Ovary (tissue), 9 donors: Measurements from ENCODE around the gene PDYN. TPM values are rescaled to one million over a fixed set of nuclear protein-coding genes. Genes with fewer than 3 reads are reported as not detected.

ENCODE experiments used
- DNase-seq, 5 donors: peaks; one replicate each; pipeline ENCODE4 v3.0.0-alpha.2; 2019 to 2020
- H3K27ac ChIP-seq, 2 donors: fragments of 200-600 bp; one replicate each; pipeline versions ENCODE4 v1.5.1 to v1.8.0; 2019 to 2022
- H3K27me3 ChIP-seq: fragments of 200-600 bp; one replicate; pipeline ENCODE4 v1.8.0; 2022
- H3K36me3 ChIP-seq: fragments of 200-600 bp; sonication (generic); one replicate; pipeline ENCODE4 v1.5.1; 2019
- H3K4me1 ChIP-seq: one replicate; pipeline ENCODE4 v1.8.1; 2013; ENCODE audit warnings: mild to moderate bottlenecking, moderate library complexity; ENCODE audit not compliant: insufficient read depth
- H3K4me3 ChIP-seq: fragments of 200-600 bp; sonication (generic); one replicate; pipeline ENCODE4 v1.5.1; 2017
- H3K9me3 ChIP-seq, 2 donors: fragments of 200-600 bp in 1 of 2; sonication (generic) in 1 of 2; one replicate each; pipeline versions ENCODE4 v1.5.1 to v1.8.1; 2013 to 2019; ENCODE audit warnings: mild to moderate bottlenecking in 1 of 2, moderate library complexity in 1 of 2
- CTCF ChIP-seq, 3 donors: fragments of 450-650 bp in 2 of 3; fragments of 200-600 bp in 1 of 3; IDR thresholded peaks; one replicate each; pipeline versions ENCODE4 v1.5.1 to v1.8.0; 2016 to 2022; ENCODE audit warnings: antibody characterized with exemption in 3 of 3, mild to moderate bottlenecking in 1 of 3
- EP300 ChIP-seq: sonication (generic); formaldehyde crosslinking; IDR thresholded peaks from one replicate; pipeline ENCODE4 v1.6.1; 2017; ENCODE audit warnings: antibody characterized with exemption
- POLR2A ChIP-seq: fragments of 450-650 bp; IDR thresholded peaks from one replicate; pipeline ENCODE4 v1.6.1; 2017; ENCODE audit warnings: antibody characterized with exemption, mild to moderate bottlenecking, moderate library complexity
- WGBS, 3 donors: extraction: QIAGEN DNeasy Blood & Tissue Kit in 1 of 3; methylation state at CpG; one replicate each; pipeline versions ENCODE4 v1.1.5 to v1.1.7; 2013 to 2017; 5-methylcytosine and 5-hydroxymethylcytosine counted together
- intact Hi-C, 4 donors: fragments of 100-400 bp; cut with DNase I; formaldehyde crosslinking; loops; one replicate each; pipeline versions ENCODE4 v1.11.0 to v1.15.1; 2022 to 2023
- polyA plus RNA-seq, 2 donors: library from polyadenylated mRNA; stranded (reverse); fragments of 200-250 nt in 1 of 2; fragments of 350-450 nt in 1 of 2; fragmentation: Illumina TruSeq in 1 of 2; extraction: RNeasy Lipid Tissue Mini Kit (QIAGEN cat#74804) in 1 of 2; gene quantifications; one replicate each; pipeline ENCODE4 v1.2.3, GENCODE V29; 2013 to 2014
- total RNA-seq, 7 donors: library from RNA; depleted of rRNA in 2 of 7; stranded (reverse); fragments of >200 nt in 2 of 7; fragmentation: NEBNext Ultra II Directional in 3 of 7; extraction: Animal tissue kit (Norgen Biotek cat#: 25700) in 3 of 7; gene quantifications; one replicate each; pipeline versions ENCODE4 v1.1.0 to v1.2.4, GENCODE V29; 2016 to 2023
- donor health status: DM: no; HTN: no; CAD: no; lungs with moderate emphysema.
- donor health status: DM: no; HTN: no; CAD: no.
- donor health status: Bipolar disorder and iron deficiency.
- donor health status: DM: yes; HTN: yes; CAD: no.
- donor health status: DM: no; HTN: no; CAD: no.
- donor health status: DM: yes; HTN: yes; CAD: no.

PDYN gene
- total and polyA plus RNA-seq, 9 donors: not detected

- TF ChIP-seq POLR2A (no peak), EP300 (no peak), CTCF (IDR thresholded peaks at IDR 0.05) (no peak)
- H3K9me3 ChIP-seq: no peaks in the 10 kb centered on the region
- peak in 1 of 5 donors; percentile 1 for DNase-seq
- H3K4me3 ChIP-seq: no peak overlapping the region
- no peak overlapping the region for H3K27ac ChIP-seq
- intact Hi-C loops: loop anchor here in 1 of 4 donors (5.0 kb wide), 1 partner anchor 58 kb away; no protein-coding TSS in a partner anchor
- 30 to 61% (median 32%) methylated on average over 7 of the region's 7 CpGs for WGBS, 3 donors
- no peaks in the 10 kb centered on the region for H3K36me3 ChIP-seq
- H3K27me3 ChIP-seq: no peaks in the 10 kb centered on the region
- H3K4me1 ChIP-seq: peaks cover 7% of the 10 kb centered on the region
Observed at GRCh38 chr20:1945660-1946059, 48.2 kb downstream of the PDYN start.

- intact Hi-C loops: loop anchor here in 1 of 4 donors (5.0 kb wide), 1 partner anchor 58 kb away; no protein-coding TSS in a partner anchor
- no peaks in the 10 kb centered on the region for H3K36me3 ChIP-seq
- peaks cover 7% of the 10 kb centered on the region for H3K4me1 ChIP-seq
- 62 to 70% (median 65%) methylated on average over 9 of the region's 9 CpGs for WGBS, 3 donors
- peak; percentile 35 for TF ChIP-seq EP300
- no peak for TF ChIP-seq CTCF (IDR thresholded peaks at IDR 0.05)
- TF ChIP-seq POLR2A: no peak
- no peak overlapping the region for H3K4me3 ChIP-seq
- DNase-seq: peak; percentile 33 to 81 (median 68)
- H3K27ac ChIP-seq: no peak overlapping the region
- H3K27me3 ChIP-seq: no peaks in the 10 kb centered on the region
- no peaks in the 10 kb centered on the region for H3K9me3 ChIP-seq
Observed at GRCh38 chr20:1945134-1945618, 48.7 kb downstream of the PDYN start.

GRCh38 chr20:1944345-1945091 is 49.3 kb downstream of the PDYN start:
- no peak for DNase-seq
- WGBS, 3 donors: 80 to 81% (median 80%) methylated on average over 6 of the region's 6 CpGs
- intact Hi-C loops: loop anchor here in 1 of 4 donors (5.0 kb wide), 1 partner anchor 57 kb away; no protein-coding TSS in a partner anchor

More at GRCh38 chr20:1944345-1945091, 49.3 kb downstream of the PDYN start:
- H3K27me3 ChIP-seq: no peaks in the 10 kb centered on the region
- H3K4me3 ChIP-seq: no peak overlapping the region
- no peaks in the 10 kb centered on the region for H3K36me3 ChIP-seq
- no peaks in the 10 kb centered on the region for H3K9me3 ChIP-seq
- no peak overlapping the region for H3K27ac ChIP-seq
- H3K4me1 ChIP-seq: peaks cover 7% of the 10 kb centered on the region
- no peak for TF ChIP-seq CTCF (IDR thresholded peaks at IDR 0.05)
